CD4-positive, alpha-beta T cell (primary cell): ENCODE results near the gene HDAC4. TPM values are rescaled to one million over a fixed set of nuclear protein-coding genes. Genes with fewer than 3 reads are reported as not detected.
A peak's percentile ranks its signal among the peaks of the same experiment; 100 is the strongest.

Experiments used
- ATAC-seq: fragments of 200-7000 bp; cut with Tn5 transposase; one replicate; pipeline ENCODE4 v1.10.0; 2022; ENCODE audit warnings: mild to moderate bottlenecking; ENCODE audit not compliant: poor library complexity
- CTCF ChIA-PET: fragments of 350-600 bp; sonication (Branson Sonifier 250); formaldehyde crosslinking; loops from one replicate; lab custom pipeline; 2021; ENCODE audit warnings: antibody characterized with exemption, inconsistent platforms; lab: Charles Lee
- POLR2A ChIA-PET: fragments of 350-600 bp; sonication (Branson Sonifier 250); formaldehyde crosslinking; loops from one replicate; lab custom pipeline; 2021; ENCODE audit warnings: antibody characterized with exemption, inconsistent platforms; lab: Charles Lee
- DNase-seq, 14 experiments: peaks; one replicate each; pipeline ENCODE4 v3.0.0-alpha.2; 2013 to 2020; ENCODE audit warnings: mixed read lengths in 2 of 14
- H3K27ac ChIP-seq, 2 donors: one replicate each; pipeline versions ENCODE4 v1.5.1 to v1.7.0; 2013; ENCODE audit warnings: low read length in 2 of 2, low read depth in 1 of 2, mild to moderate bottlenecking in 1 of 2
- H3K27me3 ChIP-seq, 2 experiments: 1 replicate in 1 of 2; 2 replicates in 1 of 2; pipeline versions ENCODE4 v1.6.1 to v1.7.0; 2013; ENCODE audit warnings: low read length in 2 of 2, control low read depth in 1 of 2, mild to moderate bottlenecking in 1 of 2, moderate library complexity in 1 of 2; ENCODE audit not compliant: insufficient read depth in 2 of 2, control insufficient read depth in 1 of 2
- H3K36me3 ChIP-seq: one replicate; pipeline ENCODE4 v1.6.1; 2013; ENCODE audit warnings: low read length, control low read depth; ENCODE audit not compliant: insufficient read depth
- H3K4me1 ChIP-seq: one replicate; pipeline ENCODE4 v1.6.1; 2013; ENCODE audit warnings: low read length, control low read depth; ENCODE audit not compliant: insufficient read depth
- H3K4me3 ChIP-seq: one replicate; pipeline ENCODE4 v1.5.1; 2013; ENCODE audit warnings: mild to moderate bottlenecking, low read length, moderate library complexity
- H3K9me3 ChIP-seq, 2 experiments: 1 replicate in 1 of 2; 2 replicates in 1 of 2; pipeline versions ENCODE4 v1.6.1 to v1.7.0; 2013; ENCODE audit warnings: low read length in 2 of 2, mild to moderate bottlenecking in 2 of 2, control low read depth in 1 of 2, moderate library complexity in 1 of 2; ENCODE audit not compliant: control insufficient read depth in 1 of 2, insufficient read depth in 1 of 2
- H3K27ac Mint-ChIP-seq: one replicate; pipeline ENCODE4 v1.8.0; 2020; ENCODE audit warnings: mixed read lengths
- H3K27me3 Mint-ChIP-seq: one replicate; pipeline ENCODE4 v1.8.0; 2021; ENCODE audit warnings: mixed read lengths
- H3K36me3 Mint-ChIP-seq: one replicate; pipeline ENCODE4 v1.8.0; 2021; ENCODE audit warnings: low read depth, mixed read lengths
- H3K4me1 Mint-ChIP-seq: one replicate; pipeline ENCODE4 v1.8.0; 2021; ENCODE audit warnings: low read depth, mixed read lengths
- H3K4me3 Mint-ChIP-seq: one replicate; pipeline ENCODE4 v1.8.0; 2020; ENCODE audit warnings: mild to moderate bottlenecking, mixed read lengths
- H3K9me3 Mint-ChIP-seq: one replicate; pipeline ENCODE4 v1.8.0; 2020; ENCODE audit warnings: mixed read lengths
- CTCF ChIP-seq: fragments of 200-600 bp; IDR thresholded peaks from one replicate; pipeline ENCODE4 v1.8.0; 2022; ENCODE audit warnings: antibody characterized with exemption, mild to moderate bottlenecking
- intact Hi-C, 2 experiments: fragments of 100-400 bp; cut with DNase I in 1 of 2; cut with micrococcal nuclease in 1 of 2; formaldehyde crosslinking; loops; one replicate each; pipeline versions ENCODE4 v1.15.1 to v1.9.0; 2023 to 2025; cut with DNase I, micrococcal nuclease
- total RNA-seq, 174 experiments: library from RNA in 2 of 174; stranded (reverse) in 2 of 174; gene quantifications; one replicate each; pipeline ENCODE4 v1.2.3 and lab custom pipeline; 2021 to 2026

Gene HDAC4
- total RNA-seq, 2 experiments from 2014 or later: 45.3 to 49.2 TPM

DNA sequence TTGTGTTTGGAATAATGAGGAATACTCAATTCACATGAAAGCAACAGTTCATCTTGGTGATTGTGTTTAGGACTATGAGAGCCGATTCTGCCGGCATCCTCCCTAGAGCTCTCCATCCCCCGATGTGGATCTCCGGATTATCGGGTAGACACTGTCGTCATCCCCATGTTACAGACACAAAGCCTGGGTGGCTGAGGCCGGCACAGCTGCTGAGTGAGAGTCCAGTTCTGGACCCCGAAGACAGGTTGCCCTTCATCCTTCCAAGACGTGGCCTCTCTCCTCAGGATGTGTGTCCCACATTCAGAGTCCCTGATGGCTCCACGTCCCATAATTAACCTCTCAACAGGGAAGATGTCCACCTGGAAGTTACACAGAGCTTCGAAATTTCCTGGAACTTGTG is 129.3 kb downstream of the HDAC4 start:
- DNase-seq (no peak), ATAC-seq (no peak)
- intact Hi-C loops: no loop called here
- ChIA-PET CTCF (interaction anchor here (1.4 to 3.3 kb wide), 2 partner anchors 30 to 126 kb away, joined by 3 to 11 read pairs; no protein-coding TSS in a partner anchor), POLR2A (interaction anchor here (1.7 to 4.9 kb wide), 3 partner anchors 23 to 130 kb away, joined by 7 to 30 read pairs (median 18); partner anchors contain the start of gene HDAC4)
- no peak overlapping the region for H3K4me3 Mint-ChIP-seq
- H3K9me3 Mint-ChIP-seq: no peaks in the 10 kb centered on the region
- Histone ChIP-seq H3K36me3 (no peaks in the 10 kb centered on the region), H3K27ac (no peak overlapping the region), H3K27me3 (no peaks in the 10 kb centered on the region), H3K4me1 (peaks cover 73% of the 10 kb centered on the region), H3K9me3 (no peaks in the 10 kb centered on the region), H3K4me3 (no peak overlapping the region)
- H3K4me1 Mint-ChIP-seq: peaks cover 81% of the 10 kb centered on the region
- H3K36me3 Mint-ChIP-seq: no peaks in the 10 kb centered on the region
- peak overlapping the region; percentile 93 for H3K27ac Mint-ChIP-seq
- no peaks in the 10 kb centered on the region for H3K27me3 Mint-ChIP-seq
- TF ChIP-seq CTCF: no peak

DNA sequence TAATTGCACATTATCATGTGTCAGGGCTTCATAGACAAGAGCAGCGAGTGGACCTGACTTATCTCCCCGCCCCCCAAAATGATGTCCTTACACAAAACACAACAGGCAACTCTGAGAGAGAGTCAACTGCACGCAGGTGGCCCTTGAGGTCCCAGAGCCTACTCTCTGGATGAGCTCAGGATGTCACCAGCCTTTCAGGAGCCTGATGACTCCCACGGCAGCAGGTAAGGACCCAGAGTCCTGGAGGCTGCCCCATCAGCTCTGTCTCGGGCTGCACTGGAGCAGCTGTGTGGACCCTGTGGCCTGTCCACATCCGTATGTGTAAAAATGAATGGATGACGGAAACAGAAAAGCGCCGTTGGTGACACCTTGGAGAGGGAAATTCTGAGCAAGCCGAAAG is 130.9 kb downstream of the HDAC4 start:
- Mint-ChIP-seq H3K27ac (peak overlapping the region; percentile 95), H3K4me3 (no peak overlapping the region), H3K27me3 (no peaks in the 10 kb centered on the region), H3K36me3 (no peaks in the 10 kb centered on the region), H3K4me1 (peaks cover 88% of the 10 kb centered on the region), H3K9me3 (no peaks in the 10 kb centered on the region)
- no peaks in the 10 kb centered on the region for H3K9me3 ChIP-seq
- intact Hi-C loops: loop anchor here (2.0 to 10.0 kb wide), 7 partner anchors 112 to 722 kb away; no protein-coding TSS in a partner anchor
- ATAC-seq: no peak
- POLR2A ChIA-PET: interaction anchor here (0.6 to 3.6 kb wide), 6 partner anchors 19 to 567 kb away, joined by 3 to 34 read pairs (median 4); partner anchors contain the start of gene HDAC4
- H3K36me3 ChIP-seq: no peaks in the 10 kb centered on the region
- peaks cover 73% of the 10 kb centered on the region for H3K4me1 ChIP-seq
- no peaks in the 10 kb centered on the region for H3K27me3 ChIP-seq
- no peak for TF ChIP-seq CTCF
- DNase-seq: peak in 1 of 14 experiments; percentile 32
- CTCF ChIA-PET: interaction anchor here (3.3 kb wide), 1 partner anchor 127 kb away, joined by 11 read pairs; no protein-coding TSS in a partner anchor
- H3K4me3 ChIP-seq: no peak overlapping the region
- H3K27ac ChIP-seq: no peak overlapping the region

DNA sequence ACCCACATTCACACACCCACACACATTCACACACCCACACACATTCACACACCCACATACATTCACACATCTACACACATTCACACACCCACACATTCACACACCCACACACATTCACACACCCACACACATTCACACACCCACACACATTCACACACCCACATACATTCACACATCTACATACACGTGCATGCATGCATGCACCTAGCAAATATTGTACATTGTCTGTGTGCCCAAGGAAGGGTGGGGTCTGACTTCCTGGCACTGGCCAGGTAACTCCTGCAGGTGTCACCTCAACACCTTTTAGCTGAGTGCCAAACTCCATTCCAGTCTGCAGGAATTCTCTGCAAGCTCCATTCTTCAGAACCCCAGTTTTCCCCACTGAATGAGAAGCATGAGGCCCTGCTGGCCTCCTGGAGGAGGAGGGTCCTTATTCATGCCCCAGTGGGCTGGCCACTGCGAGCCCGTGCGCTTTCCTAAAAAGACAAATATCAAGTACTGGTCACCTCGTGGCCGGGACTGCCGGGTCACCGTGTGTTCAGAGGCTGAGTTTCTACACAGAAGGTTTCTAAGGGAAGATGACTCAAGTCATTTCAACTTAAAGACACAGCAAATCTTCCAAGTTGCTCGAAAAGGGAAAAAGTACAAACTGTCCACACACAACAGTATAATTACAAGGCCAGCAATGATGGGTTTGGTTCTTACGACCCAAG is 131.5 kb downstream of the HDAC4 start:
- no peak for ATAC-seq
- Mint-ChIP-seq H3K9me3 (no peaks in the 10 kb centered on the region), H3K36me3 (no peaks in the 10 kb centered on the region), H3K27ac (peak overlapping the region; percentile 95), H3K4me1 (peaks cover 87% of the 10 kb centered on the region), H3K4me3 (peak overlapping the region; percentile 63), H3K27me3 (no peaks in the 10 kb centered on the region)
- intact Hi-C loops: loop anchor here (2.0 to 10.0 kb wide), 7 partner anchors 113 to 723 kb away; no protein-coding TSS in a partner anchor
- Histone ChIP-seq H3K9me3 (no peaks in the 10 kb centered on the region), H3K4me1 (peaks cover 73% of the 10 kb centered on the region), H3K27me3 (no peaks in the 10 kb centered on the region), H3K36me3 (no peaks in the 10 kb centered on the region), H3K27ac (no peak overlapping the region), H3K4me3 (no peak overlapping the region)
- no peak for TF ChIP-seq CTCF
- no peak for DNase-seq
- ChIA-PET CTCF (no interaction called here), POLR2A (interaction anchor here (0.6 to 5.9 kb wide), 7 partner anchors 20 to 132 kb away, joined by 3 to 87 read pairs (median 7); partner anchors contain the start of gene HDAC4)
